22Rv1 (cell line): ENCODE results near the gene PDRG1.

Experiments used
- CTCF ChIP-seq: fragments of 450-650 bp; IDR thresholded peaks from 2 replicates; pipeline ENCODE4 v1.5.1; 2017; ENCODE audit warnings: mild to moderate bottlenecking
- ZFX ChIP-seq: fragments of 450-650 bp; IDR thresholded peaks from 2 replicates; pipeline ENCODE4 v1.6.1; 2017; ENCODE audit warnings: antibody characterized with exemption, borderline replicate concordance

- no peak for TF ChIP-seq CTCF
- TF ChIP-seq ZFX = no peak
Measured at GRCh38 chr20:31894980-31895675, 56.7 kb downstream of the PDRG1 start.
